Stimulated activated CD8-positive, alpha-beta memory T cell treated with anti-CD3 and anti-CD28 coated beads, Interleukin-4, amount 100 ng/mL, for 24 hours (primary cell): ENCODE results near the gene PKP4.
"Not testable (repeated sequence)": the region's sequence is repeated elsewhere in the genome, so short reads cannot be mapped to it uniquely, and the experiment has no call there.

ENCODE experiments used
- DNase-seq: peaks from one replicate; pipeline ENCODE4 v3.0.0-alpha.2; 2020; ENCODE audit warnings: low read depth

The PKP4 gene, protein sequence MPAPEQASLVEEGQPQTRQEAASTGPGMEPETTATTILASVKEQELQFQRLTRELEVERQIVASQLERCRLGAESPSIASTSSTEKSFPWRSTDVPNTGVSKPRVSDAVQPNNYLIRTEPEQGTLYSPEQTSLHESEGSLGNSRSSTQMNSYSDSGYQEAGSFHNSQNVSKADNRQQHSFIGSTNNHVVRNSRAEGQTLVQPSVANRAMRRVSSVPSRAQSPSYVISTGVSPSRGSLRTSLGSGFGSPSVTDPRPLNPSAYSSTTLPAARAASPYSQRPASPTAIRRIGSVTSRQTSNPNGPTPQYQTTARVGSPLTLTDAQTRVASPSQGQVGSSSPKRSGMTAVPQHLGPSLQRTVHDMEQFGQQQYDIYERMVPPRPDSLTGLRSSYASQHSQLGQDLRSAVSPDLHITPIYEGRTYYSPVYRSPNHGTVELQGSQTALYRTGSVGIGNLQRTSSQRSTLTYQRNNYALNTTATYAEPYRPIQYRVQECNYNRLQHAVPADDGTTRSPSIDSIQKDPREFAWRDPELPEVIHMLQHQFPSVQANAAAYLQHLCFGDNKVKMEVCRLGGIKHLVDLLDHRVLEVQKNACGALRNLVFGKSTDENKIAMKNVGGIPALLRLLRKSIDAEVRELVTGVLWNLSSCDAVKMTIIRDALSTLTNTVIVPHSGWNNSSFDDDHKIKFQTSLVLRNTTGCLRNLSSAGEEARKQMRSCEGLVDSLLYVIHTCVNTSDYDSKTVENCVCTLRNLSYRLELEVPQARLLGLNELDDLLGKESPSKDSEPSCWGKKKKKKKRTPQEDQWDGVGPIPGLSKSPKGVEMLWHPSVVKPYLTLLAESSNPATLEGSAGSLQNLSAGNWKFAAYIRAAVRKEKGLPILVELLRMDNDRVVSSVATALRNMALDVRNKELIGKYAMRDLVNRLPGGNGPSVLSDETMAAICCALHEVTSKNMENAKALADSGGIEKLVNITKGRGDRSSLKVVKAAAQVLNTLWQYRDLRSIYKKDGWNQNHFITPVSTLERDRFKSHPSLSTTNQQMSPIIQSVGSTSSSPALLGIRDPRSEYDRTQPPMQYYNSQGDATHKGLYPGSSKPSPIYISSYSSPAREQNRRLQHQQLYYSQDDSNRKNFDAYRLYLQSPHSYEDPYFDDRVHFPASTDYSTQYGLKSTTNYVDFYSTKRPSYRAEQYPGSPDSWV

GRCh38 chr2:158456309-158457066, at the start of gene PKP4, which contains the start of gene CCDC148:
Gene PKP4 (plus strand): TSS chr2:158456952. CDS start chr2:158533185, 76,233 bp downstream.
Gene CCDC148 (minus strand): TSS chr2:158456753. CDS start chr2:158456439, 314 bp downstream.
- DNase-seq = peak; percentile 78

DNA sequence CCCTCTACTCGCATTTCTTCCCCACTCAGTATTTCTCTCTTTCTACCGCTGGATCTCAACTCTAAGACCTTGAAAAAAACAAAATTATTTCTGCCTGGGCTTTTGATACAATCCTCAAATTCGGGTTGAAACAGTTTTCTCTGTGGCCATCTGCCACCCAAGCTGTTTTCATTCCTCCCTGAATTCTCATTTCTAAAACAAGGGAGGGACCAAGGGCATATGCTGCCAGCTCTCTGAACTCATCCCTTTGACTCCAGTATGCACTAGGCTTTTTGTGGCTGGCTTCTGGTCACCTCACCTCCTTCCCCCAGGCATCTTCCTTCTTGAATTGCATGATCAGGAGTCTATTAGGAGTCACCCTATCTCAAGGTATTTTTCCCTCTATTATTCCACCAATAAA, 49.7 kb upstream of the PKP4 start:
- no peak for DNase-seq

DNA sequence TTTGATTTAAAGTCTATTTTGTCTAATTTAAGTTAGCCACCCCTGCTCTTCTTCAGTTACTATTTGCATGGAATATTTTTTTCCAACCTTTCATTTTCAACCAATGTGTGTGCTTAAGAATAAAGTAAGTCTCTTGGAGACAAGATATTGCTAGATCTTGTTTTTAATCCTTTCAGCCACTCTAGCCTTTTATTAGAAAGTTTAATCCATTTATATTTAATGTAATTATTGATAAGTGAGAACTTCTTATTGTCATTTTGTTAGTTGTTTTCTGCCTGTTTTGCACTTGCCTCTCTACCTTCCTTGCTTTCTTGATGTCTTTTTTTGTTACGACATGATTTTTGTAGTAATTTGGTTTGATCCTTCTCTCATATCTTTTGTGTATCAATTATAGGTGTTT, 46.6 kb upstream of the PKP4 start:
- no peak for DNase-seq

DNA sequence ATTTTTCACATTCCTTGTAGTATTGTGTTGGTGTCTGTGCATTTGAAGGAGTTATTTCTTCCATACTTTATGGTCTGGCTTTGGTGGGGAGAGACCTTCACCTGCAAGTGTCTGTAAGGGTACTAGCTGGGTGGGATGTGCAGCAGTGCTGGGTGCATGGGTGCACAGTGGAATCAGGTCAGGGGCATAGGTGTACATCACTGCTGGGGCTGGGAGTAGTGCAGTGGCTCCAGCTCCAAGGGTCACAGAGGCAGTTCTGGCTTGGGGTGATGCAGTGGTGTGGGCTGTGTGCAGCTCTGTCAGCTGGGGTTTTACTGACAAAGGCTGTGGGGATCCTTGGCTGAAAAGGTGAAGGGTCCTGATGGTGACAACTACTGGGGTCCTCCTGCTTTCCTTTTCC, 45.0 kb upstream of the PKP4 start:
- no peak for DNase-seq

- DNase-seq = no peak
Observed at GRCh38 chr2:158412206-158412605, 44.5 kb upstream of the PKP4 start.

DNA sequence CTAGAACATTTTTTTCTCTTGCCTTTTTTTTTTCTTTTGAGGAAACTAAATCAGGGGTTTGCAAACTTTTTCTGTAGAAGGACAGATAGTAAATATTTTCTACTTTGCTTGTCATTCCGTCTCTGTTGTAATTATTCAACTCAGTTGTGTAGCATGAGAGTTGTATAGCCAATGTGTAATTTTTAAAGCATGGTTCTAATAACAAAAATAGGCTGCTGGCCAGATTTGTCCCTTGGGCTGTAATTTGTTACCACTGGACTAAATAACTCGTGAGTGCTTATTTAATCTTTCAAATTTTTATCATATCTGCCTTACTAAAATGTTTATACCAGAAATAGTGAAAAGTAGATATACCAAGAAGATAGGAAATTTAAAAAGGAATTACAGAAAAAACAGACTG, 43.2 kb upstream of the PKP4 start:
- DNase-seq = no peak

GRCh38 chr2:158414538-158414937, 42.2 kb upstream of the PKP4 start:
- no peak for DNase-seq

- DNase-seq = no peak
Observed at GRCh38 chr2:158432117-158432516, 24.6 kb upstream of the PKP4 start.

- DNase-seq = not testable (repeated sequence)
Observed at GRCh38 chr2:158433716-158434115, 23.0 kb upstream of the PKP4 start.

- DNase-seq = not testable (repeated sequence)
Observed at GRCh38 chr2:158439062-158439461, 17.7 kb upstream of the PKP4 start.

- no peak for DNase-seq
Observed at GRCh38 chr2:158443606-158444005, 13.1 kb upstream of the PKP4 start.

DNA sequence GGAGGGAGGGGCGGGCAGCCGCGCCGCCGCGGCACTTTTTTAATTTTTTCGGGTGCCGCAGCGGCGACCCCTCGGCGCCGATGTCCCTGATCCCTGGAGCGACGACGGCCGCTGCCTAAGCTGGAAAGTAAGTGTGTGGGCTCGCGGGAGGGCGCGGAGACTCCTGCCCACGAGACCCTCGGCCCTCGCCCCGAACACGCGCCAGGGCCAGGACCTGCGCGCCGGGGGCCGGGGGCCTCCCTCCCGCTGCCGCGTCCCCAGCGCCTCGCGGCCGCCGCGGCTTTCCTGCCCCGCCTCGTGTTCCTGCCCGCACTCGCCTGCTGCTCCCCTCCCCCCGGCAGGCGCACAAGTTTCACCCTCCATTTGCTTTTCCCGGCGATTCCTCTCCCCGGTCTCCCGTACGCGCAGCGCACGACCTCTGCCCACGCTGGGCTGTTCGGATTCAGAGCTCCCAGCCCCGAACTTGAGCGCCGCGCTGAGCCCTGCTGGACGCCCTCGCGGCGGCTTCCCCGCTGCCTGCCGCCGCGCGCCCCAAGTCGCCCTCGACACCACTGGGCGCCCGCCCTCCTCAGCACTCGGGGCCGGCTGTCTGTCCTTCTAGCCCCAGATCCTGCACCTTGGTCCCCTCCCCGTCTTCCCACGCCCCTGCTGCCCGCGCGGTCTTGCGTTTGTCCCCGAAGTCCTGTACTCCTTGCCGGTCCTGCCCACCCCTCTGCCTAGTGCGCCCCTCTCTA, 507 bp downstream of the PKP4 start:
- peak; percentile 30 for DNase-seq

DNA sequence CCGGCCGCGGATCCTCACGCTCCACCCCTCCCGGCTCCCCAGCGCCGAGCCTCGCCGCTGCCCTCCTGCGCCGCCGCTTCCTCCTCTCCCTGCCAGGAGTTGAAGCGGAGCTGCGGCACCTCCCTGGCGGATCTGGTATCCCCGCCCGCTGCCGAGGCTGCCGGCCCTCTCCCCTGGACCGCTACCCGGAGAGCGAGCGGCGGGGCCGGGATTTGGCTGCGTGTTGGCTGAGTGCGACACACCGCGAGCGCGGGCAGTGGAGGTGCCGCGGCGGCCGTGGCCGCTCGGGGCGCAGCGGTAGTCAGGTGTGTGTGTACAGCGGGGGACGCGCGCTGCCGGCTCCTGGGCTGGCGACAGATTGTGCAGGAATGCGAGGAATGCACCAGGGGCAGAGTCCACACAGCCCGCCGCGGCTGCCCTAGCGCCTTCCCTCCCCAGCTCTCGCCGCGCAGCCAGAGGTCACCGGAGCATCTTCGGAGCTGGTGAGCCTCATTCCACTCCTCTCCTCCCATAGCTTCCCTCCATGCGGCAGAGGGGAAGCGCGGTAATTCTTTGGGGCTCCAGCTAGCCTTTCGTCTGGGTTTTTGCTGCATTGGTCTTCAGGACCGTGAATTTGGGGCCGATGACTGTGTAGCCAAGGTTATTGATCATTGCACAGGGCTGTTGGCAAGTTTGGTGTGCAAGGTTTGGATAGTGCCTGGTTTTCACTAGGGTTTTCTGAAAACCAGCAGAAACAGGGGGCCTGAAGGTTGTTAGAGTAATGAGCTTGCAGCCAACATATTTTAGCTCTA, 1.3 kb downstream of the PKP4 start:
- peak; percentile 39 for DNase-seq

GRCh38 chr2:158458617-158458920, 1.8 kb downstream of the PKP4 start:
- DNase-seq = no peak

DNA sequence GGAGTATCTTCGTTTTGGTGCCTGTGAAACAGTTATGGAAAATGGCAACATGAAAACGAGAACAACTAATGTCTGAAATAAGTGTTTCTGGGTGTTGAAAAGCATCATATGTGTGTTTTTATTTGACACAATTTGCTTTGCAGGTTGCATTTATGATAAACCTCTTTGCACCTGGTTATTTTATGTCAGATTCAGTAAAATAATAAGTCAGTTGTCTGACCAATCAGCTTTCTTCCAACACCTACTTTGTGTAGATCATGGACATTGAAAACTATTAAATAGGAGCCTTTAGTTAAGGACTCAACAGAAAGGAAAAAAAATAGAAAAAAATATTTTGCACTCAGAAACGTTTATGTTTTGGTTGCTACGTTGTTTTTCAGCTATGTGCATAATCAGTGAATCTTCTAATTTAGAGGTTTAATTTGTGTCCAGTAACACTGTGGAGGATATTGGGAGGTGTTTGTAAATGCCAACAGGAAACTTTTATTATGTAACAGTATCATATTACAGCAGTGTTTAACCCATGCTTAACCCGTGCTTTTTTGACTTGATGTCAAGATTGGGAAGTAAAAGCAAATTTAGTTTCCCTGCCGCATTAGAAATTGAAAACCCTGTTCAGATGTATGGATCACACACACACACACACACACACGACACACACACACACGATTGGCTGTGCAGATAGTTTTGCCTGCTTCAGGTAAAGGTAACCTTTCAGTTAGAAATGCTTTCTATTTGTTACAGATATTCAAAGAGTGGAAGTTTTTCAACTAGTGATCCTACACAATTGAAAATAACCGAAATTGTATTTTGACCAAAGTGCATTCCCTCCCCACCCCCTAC, 2.6 kb downstream of the PKP4 start:
- no peak for DNase-seq

DNA sequence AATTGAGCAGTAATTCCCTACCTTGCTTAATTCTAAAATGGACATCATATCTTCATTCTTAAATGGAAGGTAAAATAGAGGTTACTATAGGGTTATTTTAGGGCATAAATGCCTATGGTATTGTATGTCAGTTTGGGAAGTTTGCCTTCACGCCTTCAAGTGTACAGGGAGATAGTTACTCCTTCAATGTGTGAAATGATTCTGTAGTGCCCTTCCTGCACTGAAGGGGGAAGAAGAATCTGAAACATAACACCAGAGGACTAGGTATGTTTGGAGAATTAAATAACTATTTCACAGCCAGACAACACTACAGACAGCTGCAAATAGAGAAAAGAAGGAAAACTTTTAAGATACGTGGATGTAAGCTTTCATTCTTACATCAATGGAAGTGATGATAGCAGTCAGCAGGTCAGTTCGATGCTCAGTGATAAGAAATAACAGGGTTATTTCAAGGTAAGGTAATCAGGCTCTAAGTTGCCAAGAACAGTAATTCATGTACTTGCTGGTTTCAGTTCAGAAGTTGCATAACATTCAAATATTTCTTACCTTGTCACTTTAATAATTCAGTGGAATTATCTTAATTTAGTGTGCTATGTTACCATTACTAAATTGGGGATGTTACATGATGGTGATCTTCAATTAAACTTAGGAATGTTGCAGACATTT, 4.0 kb downstream of the PKP4 start:
- no peak for DNase-seq

DNA sequence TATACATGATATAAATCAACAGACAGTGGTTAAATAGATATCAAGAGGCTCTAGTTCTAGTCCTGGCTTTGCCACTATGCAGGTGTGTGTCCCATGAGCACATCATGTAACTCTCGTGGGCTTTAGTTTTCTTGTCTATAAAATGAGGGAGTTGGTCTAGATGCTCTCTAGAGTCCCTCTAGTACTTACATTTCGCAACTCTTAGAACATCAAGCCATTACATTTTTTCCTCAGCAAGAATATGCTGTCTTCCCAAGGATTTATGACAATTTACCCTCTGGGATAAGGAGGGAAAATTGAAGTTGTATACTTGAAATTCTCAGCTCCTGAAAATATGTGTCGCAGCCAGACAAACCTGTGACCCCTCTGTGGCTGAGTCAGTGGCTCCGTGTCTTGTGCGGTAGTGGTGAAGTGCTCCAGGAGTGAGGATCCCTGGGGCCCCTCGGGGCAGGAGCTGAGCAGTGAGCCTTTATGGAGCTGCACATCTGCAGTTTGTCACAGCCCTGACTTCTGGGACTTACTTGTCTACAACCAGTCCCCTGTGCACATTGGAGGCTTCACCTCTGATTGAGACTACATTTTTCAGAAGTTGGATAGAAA, 6.8 kb downstream of the PKP4 start:
- DNase-seq = no peak
